GM19239 (cell line): ENCODE measurements around the gene BMI1.
A peak's percentile ranks its signal among the peaks of the same experiment; 100 is the strongest.

ENCODE experiments used
- DNase-seq: peaks from one replicate; pipeline ENCODE4 v3.0.0; 2011; ENCODE audit warnings: low spot score; ENCODE audit not compliant: insufficient read length
- FAIRE-seq: peaks from 2 replicates; lab custom pipeline; 2011; peaks lifted over from hg19 to GRCh38; lab: Jason Lieb, UNC

The BMI1 gene

DNA sequence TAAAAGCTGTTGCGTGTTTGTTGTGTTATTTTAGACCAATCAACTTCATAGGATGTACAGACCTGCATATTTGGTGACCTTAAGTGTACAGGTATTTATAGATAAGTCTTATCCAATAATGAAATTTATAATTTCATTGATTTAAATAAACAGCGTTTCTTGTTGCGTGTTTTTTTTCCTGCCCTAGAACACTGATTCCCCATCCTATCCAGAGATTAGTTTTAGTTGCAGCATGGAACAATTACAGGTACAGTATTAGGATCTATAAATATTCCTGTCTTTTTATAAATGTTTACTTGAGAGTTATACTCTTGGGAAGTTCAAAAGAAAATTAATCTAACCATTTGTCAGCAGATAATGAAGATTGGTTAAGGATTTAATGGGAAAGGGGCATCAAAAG, 2.1 kb upstream of the BMI1 start:
- FAIRE-seq: no peak
- no peak for DNase-seq

DNA sequence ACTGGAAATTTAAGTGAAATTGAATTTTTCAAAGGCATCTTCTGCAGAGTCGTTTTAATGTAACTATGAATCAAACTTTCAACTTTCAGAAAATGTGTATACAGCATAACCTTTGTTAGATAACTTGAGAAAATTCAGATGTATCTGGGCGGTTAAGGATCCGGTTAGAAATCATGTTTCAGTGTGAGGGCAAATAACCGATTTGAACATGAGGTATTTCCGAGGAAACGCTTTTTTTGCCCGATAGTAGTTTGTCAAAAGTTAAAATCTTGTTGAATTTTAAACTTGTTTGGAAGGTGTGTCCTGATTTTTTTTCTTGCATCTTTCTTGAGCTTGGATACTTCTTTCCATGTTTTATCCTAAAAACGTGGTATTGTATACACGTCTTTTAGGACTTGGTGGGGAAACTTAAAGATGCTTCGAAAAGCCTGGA, 1.3 kb upstream of the BMI1 start:
- no peak for DNase-seq
- FAIRE-seq: no peak

DNA sequence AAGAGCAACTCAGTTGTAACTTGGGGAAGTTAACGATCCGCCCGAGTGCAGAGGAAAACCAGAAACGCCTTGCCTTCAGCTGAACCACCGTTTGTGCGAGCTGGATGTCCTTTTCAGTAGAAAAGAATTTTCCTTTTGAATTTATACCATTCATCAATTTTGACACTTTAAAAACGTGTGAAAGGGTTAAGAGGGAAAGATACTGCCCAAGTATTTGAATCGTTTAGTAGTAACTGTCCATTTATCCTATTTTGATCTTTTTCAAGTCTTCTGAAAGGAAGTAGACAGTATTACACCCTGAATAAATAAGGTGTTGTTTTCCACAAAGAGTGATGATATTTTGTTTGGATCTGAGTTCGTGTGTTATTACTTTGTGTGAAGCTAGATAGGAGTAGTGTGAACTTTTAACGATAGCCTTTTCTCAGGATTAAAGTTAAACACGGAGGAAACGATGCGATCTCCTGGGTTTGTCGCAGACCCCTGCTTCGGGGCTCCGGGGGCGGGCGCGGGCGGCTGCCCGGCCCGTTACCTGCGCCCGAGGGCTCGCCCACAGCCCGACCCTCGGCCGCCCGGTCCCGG, 830 bp upstream of the BMI1 start:
- DNase-seq: no peak
- peak; percentile 84 for FAIRE-seq

GRCh38 chr10:22321156-22321923, 441 bp downstream of the BMI1 start:
- peak; percentile 31 for FAIRE-seq

DNA sequence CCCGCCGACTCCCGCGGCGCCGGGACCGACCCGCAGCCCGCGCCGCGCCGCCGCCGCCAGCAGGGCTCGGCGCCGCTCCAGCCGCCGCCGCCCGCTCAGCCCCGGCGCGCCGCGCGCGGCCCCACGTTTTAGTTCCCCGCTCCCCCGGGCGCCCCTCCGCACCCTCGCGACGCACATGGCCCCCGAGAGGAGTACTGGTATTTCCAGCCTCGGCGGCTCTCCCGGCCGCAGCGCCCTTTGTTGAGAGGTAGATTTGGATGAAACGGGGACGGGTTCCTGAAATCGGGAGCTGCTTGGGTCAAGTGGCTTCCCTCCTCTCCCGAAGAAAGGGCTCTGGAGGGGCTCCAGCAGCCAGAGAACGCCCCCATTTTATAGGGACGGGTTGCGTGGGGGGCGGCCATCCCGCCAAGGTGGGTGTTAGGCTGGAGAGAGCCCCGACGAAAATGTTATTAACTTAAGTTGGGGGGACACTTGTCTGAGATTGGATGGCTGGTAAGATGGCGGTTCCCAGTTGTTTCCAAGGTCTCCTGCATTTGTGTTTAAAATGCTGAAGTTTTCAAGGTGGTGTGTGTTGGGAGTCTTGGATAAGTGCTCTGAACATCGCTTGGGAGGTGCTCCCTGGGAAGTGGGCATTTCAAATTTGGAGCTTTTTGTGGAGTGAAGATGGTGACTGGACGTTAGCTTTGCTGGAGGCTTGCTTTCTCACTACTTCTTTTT, 1.2 kb downstream of the BMI1 start:
- FAIRE-seq: no peak
- no peak for DNase-seq

More at GRCh38 chr10:22321156-22321923, 441 bp downstream of the BMI1 start:
- no peak for DNase-seq

DNA sequence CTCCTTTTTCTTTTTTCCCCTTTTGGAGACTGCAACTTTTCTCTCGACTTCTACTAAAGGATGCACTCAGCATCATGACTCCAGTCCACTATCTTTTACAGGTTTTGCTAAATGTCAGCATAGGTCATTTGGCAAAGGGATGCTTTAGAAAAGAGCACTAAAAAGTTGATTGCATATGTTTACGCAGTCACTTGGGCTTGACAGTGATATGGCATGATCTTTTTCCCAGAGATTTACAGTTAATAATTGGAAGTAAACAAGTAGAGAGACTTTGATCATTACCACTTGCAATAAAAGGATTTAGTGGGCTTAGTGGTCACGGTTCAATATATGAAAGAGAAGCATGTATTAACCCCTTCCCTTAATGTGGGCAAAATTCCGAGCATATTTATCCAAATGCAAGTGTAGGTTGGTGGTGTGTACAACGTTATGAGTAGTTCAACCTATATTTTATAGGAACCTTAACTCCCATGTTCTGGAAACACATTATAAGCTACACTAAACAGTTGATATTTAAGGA, 1.8 kb downstream of the BMI1 start:
- FAIRE-seq (no peak), DNase-seq (no peak)

DNA sequence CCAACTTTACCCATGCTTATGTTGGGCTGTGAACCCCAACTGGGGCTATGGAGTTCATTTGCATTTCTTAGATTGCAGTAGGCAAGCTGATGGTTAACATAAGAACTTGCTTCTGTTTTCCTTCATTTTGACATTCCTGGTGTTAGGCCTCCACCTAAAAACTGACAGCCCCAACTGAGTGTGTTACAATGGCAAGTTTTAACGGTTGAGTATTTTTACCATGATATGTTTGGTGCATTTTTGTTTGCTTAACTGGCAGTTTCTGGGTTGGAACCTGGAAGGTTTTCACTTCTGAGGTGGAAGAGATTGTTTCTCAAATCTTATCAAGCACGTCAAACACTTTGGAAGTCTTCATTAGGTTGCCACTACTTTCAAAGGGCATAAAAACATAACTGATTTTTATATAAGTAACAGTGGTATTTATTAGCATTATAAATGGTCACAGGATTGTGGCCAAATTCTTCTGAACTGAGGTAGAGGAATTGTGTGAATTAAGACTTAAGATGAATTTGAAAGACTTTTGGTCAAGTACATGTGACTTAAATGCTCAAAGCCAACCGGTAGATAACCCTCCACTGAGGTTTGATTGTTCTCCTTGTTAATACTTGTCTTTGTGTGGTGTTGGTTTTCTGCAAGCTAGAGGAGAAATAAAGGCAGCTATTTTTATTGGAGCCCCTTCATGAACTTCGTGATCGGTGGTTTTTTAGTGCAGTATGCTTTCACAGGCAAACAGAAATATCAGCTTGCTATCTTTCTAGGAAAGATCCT, 2.8 kb downstream of the BMI1 start:
- DNase-seq (no peak), FAIRE-seq (peak; percentile 45)

- DNase-seq: no peak
- FAIRE-seq: no peak
Observed at GRCh38 chr10:22324413-22324812, 3.5 kb downstream of the BMI1 start.

- no peak for DNase-seq
- FAIRE-seq: no peak
Observed at GRCh38 chr10:22324893-22325271, 4.0 kb downstream of the BMI1 start.

- DNase-seq (peak; percentile 81), FAIRE-seq (no peak)
Observed at GRCh38 chr10:22325272-22326144, 4.6 kb downstream of the BMI1 start.

GRCh38 chr10:22326145-22326702, 5.3 kb downstream of the BMI1 start:
- FAIRE-seq: no peak
- no peak for DNase-seq

GRCh38 chr10:22329150-22329549, 8.3 kb downstream of the BMI1 start:
- DNase-seq (no peak), FAIRE-seq (no peak)

GRCh38 chr10:22332116-22332692, 11.3 kb downstream of the BMI1 start:
- FAIRE-seq (no peak), DNase-seq (no peak)

DNA sequence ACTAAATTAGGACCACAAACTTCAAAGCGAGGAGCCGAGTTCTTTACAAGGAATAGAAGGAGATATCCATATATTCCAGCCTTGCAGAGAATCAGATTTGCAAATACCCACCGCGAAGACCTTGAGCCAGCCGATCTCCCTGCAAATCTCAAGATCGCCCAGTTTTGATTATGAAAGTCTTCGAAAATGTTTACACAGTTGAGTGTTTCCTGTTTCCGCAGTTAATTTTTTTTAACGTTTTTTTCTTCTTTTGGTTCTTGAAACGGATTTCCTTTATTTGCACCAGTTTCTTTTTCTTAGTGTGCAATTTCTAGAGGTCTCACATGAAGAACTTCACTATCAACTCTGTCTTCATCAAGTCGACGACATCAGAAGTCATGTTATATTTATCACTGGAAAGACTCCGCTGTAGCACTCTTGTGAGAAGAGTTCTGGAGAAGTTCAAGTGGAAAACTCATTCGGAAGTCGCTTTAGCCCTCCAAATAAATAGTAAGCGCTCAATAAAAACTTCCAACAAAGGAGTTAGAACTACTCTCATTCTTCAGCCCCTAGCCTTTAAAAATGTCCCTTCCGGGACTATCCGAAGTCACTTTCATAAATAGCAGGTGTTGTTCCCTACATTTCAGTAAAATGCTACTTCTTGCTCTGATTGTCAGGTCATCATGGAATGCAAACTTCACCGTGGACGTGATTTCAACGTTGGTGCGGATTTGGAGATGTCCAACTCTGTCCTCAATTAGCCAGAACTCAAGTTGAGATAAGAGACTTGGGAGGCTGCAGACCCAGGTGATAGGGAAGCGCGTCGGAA, 12.5 kb downstream of the BMI1 start:
- FAIRE-seq (peak; percentile 97), DNase-seq (no peak)

- FAIRE-seq (no peak), DNase-seq (no peak)
Observed at GRCh38 chr10:22333975-22334282, 13.0 kb downstream of the BMI1 start.

GRCh38 chr10:22334414-22335172, 13.7 kb downstream of the BMI1 start:
- FAIRE-seq (no peak), DNase-seq (no peak)

DNA sequence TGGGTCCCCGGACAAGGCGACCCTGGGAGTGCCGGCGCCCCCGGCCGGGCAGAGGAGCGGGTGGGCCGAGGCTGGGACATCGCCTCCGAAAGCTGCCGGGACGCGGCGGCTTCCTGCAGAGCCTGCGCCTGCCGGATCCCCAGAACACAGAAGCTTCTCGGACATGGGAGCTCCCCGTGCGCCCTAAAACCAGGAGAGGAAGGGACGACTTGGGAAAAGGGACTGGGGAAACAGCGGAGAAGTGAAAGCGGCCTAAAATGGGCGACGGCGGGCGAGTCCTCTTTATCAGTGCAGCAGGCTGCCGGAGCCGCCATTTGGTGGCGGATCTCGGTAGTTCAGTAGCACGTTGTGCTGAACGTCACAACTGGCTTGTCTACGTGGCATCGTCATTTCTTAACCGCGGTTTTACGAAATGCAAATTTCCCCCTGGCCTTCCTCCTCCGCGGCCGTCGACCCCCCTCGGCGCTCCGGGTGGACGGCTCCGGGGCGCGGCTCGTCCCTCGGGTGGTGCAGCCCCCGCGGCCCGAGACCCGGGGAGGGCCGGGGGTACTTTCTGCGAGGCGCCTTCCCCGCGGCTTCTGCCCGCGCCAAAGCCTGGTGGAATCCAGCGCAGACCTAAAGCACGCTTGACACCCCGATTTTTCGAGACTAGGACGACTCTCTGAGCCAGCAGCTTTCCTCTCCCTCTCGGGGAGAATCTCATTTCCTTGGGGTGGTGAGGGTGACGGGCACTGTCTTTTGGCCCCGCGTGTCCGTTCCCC, 14.5 kb downstream of the BMI1 start:
- FAIRE-seq: peak; percentile 91
- DNase-seq: peak; percentile 70
